RPMI8226 (cell line): ENCODE results near the gene DCAF7.

ENCODE experiments used
- DNase-seq: peaks from one replicate; pipeline ENCODE4 v3.0.0-alpha.2; 2015

DCAF7 gene

GRCh38 chr17:63634163-63634562 lies 83.9 kb downstream of the DCAF7 start:
- DNase-seq, result no peak

GRCh38 chr17:63634816-63635215 lies 84.5 kb downstream of the DCAF7 start:
- DNase-seq, result no peak

- DNase-seq, result no peak
These were observed 85.0 kb downstream of the DCAF7 start for GRCh38 chr17:63635290-63635689.

- no peak for DNase-seq
These were observed 85.5 kb downstream of the DCAF7 start for GRCh38 chr17:63635787-63636186.

- DNase-seq, result no peak
These were observed 88.8 kb downstream of the DCAF7 start for GRCh38 chr17:63639125-63639524.

GRCh38 chr17:63640038-63640437 lies 89.8 kb downstream of the DCAF7 start:
- no peak for DNase-seq

- no peak for DNase-seq
These were observed 91.6 kb downstream of the DCAF7 start for GRCh38 chr17:63641692-63642448.
